Forelimb muscle (tissue), 1 donor: Measurements from ENCODE around the gene IER3. TPM values are rescaled to one million over a fixed set of nuclear protein-coding genes. Genes with fewer than 3 reads are reported as not detected.
"Not testable (repeated sequence)": the region's sequence is repeated elsewhere in the genome, so short reads cannot be mapped to it uniquely, and the experiment has no call there.

Experiments used
- DNase-seq: peaks from one replicate; pipeline ENCODE4 v3.0.0-alpha.2; 2013; ENCODE audit warnings: low read depth
- polyA plus RNA-seq: library from polyadenylated mRNA; unstranded; fragments of 120-200 nt; gene quantifications from one replicate; pipeline ENCODE4 v1.2.1, GENCODE V29; 2013; ENCODE audit not compliant: insufficient read length

The IER3 gene
- polyA plus RNA-seq, 1 donor: 17.3 TPM

GRCh38 chr6:30768634-30769087 is 24.3 kb upstream of the IER3 start:
- no peak for DNase-seq

- no peak for DNase-seq
Observed at GRCh38 chr6:30767944-30768301, 23.6 kb upstream of the IER3 start.

GRCh38 chr6:30767158-30767943 is 23.0 kb upstream of the IER3 start:
- DNase-seq: no peak

- no peak for DNase-seq
Observed at GRCh38 chr6:30766461-30767157, 22.3 kb upstream of the IER3 start.

- DNase-seq: not testable (repeated sequence)
Observed at GRCh38 chr6:30765495-30765894, 21.1 kb upstream of the IER3 start.

GRCh38 chr6:30764490-30765043 is 20.2 kb upstream of the IER3 start:
- DNase-seq: not testable (repeated sequence)

- no peak for DNase-seq
Observed at GRCh38 chr6:30763618-30764489, 19.5 kb upstream of the IER3 start.

- DNase-seq: no peak
Observed at GRCh38 chr6:30763155-30763617, 18.8 kb upstream of the IER3 start.

- no peak for DNase-seq
Observed at GRCh38 chr6:30761791-30762429, 17.6 kb upstream of the IER3 start.

GRCh38 chr6:30760549-30760948 is 16.2 kb upstream of the IER3 start:
- DNase-seq: no peak

- no peak for DNase-seq
Observed at GRCh38 chr6:30759575-30760239, 15.4 kb upstream of the IER3 start.

- DNase-seq: no peak
Observed at GRCh38 chr6:30757261-30757904, 13.0 kb upstream of the IER3 start.

- not testable (repeated sequence) for DNase-seq
Observed at GRCh38 chr6:30756405-30757003, 12.2 kb upstream of the IER3 start.

- DNase-seq: no peak
Observed at GRCh38 chr6:30754631-30755030, 10.3 kb upstream of the IER3 start.

GRCh38 chr6:30752157-30752927 is 8.0 kb upstream of the IER3 start:
- no peak for DNase-seq

- no peak for DNase-seq
Observed at GRCh38 chr6:30750379-30750668, 6.0 kb upstream of the IER3 start.

GRCh38 chr6:30749554-30750378 is 5.4 kb upstream of the IER3 start:
- no peak for DNase-seq

- DNase-seq: no peak
Observed at GRCh38 chr6:30748851-30749540, 4.6 kb upstream of the IER3 start.
